Neural cell (in vitro differentiated cells): ENCODE measurements around the gene GUF1. TPM values are rescaled to one million over a fixed set of nuclear protein-coding genes. Genes with fewer than 3 reads are reported as not detected.

Experiments
- H2AFZ ChIP-seq: fragments of 200-600, 300-800 bp; sonication (generic), shearing (Covaris generic); 2 replicates; pipeline ENCODE4 v1.6.0; 2014; ENCODE audit warnings: low read depth, mild to moderate bottlenecking, antibody characterized with exemption, low read length, moderate library complexity
- H3F3A ChIP-seq: fragments of 200-600 bp; shearing (Covaris generic); 2 replicates; pipeline ENCODE4 v1.6.1; 2016; ENCODE audit warnings: mild to moderate bottlenecking, moderate library complexity, mixed read lengths, antibody characterized with exemption, low read length; ENCODE audit not compliant: insufficient read depth, poor library complexity, severe bottlenecking
- H3K27ac ChIP-seq: fragments of 200-600, 300-800 bp; sonication (generic), shearing (Covaris generic); 2 replicates; pipeline ENCODE4 v1.5.1; 2014; ENCODE audit warnings: mild to moderate bottlenecking, low read length, moderate library complexity
- H3K27me3 ChIP-seq: fragments of 300-800, 200-600 bp; sonication (generic), shearing (Covaris generic); 2 replicates; pipeline ENCODE4 v1.6.0; 2014; ENCODE audit warnings: mild to moderate bottlenecking, low read depth, low read length, moderate library complexity; ENCODE audit not compliant: insufficient read depth
- H3K36me3 ChIP-seq: fragments of 300-800, 200-600 bp; sonication (generic), shearing (Covaris generic); 2 replicates; pipeline ENCODE4 v1.5.1; 2014; ENCODE audit warnings: mild to moderate bottlenecking, antibody characterized with exemption, low read length, moderate library complexity; ENCODE audit not compliant: insufficient read depth
- H3K4me2 ChIP-seq: fragments of 300-800, 200-600 bp; sonication (generic), shearing (Covaris generic); 2 replicates; pipeline ENCODE4 v1.6.0; 2014; ENCODE audit warnings: mild to moderate bottlenecking, low read length
- H3K4me3 ChIP-seq: fragments of 300-800, 200-600 bp; sonication (generic), shearing (Covaris generic); 2 replicates; pipeline ENCODE4 v1.5.1; 2014; ENCODE audit warnings: mild to moderate bottlenecking, low read length, moderate library complexity
- H3K79me2 ChIP-seq: fragments of 200-600 bp; shearing (Covaris generic); replicated peaks from 2 replicates; pipeline ENCODE4 v1.6.0; 2014; ENCODE audit warnings: mild to moderate bottlenecking, low read length, moderate library complexity; ENCODE audit not compliant: insufficient read depth
- H3K9ac ChIP-seq: fragments of 300-800, 200-600 bp; sonication (generic), shearing (Covaris generic); 2 replicates; pipeline ENCODE4 v1.6.1; 2016; ENCODE audit warnings: mild to moderate bottlenecking, low read length, mixed read lengths
- H3K9me2 ChIP-seq: fragments of 200-600 bp; shearing (Covaris generic); 2 replicates; pipeline ENCODE4 v1.6.1; 2016; ENCODE audit warnings: mild to moderate bottlenecking, low read length, mixed read lengths; ENCODE audit not compliant: insufficient read depth
- H3K9me3 ChIP-seq: fragments of 200-600, 300-800 bp; sonication (generic), shearing (Covaris generic); 2 replicates; pipeline ENCODE4 v1.6.1; 2016; ENCODE audit warnings: mild to moderate bottlenecking, mixed run types, low read length, moderate library complexity, mixed read lengths
- H4K20me1 ChIP-seq: fragments of 200-600 bp; shearing (Covaris generic); 2 replicates; pipeline ENCODE4 v1.6.1; 2016; ENCODE audit warnings: mild to moderate bottlenecking, mixed run types; ENCODE audit not compliant: insufficient read depth
- EP300 ChIP-seq: fragments of 450-650 bp; conservative IDR thresholded peaks from 2 replicates; pipeline ENCODE4 v1.6.1; 2014; ENCODE audit warnings: antibody characterized with exemption, mild to moderate bottlenecking, moderate library complexity; ENCODE audit not compliant: poor library complexity, severe bottlenecking
- EZH2 ChIP-seq: fragments of 200-600, 300-800 bp; shearing (Covaris generic), sonication (generic); IDR thresholded peaks from 2 replicates; pipeline ENCODE4 v1.6.1; 2014; ENCODE audit warnings: antibody characterized with exemption, low read length, borderline replicate concordance, mild to moderate bottlenecking; ENCODE audit not compliant: insufficient read depth, poor library complexity, severe bottlenecking
- MXI1 ChIP-seq: fragments of 450-650 bp; conservative IDR thresholded peaks from 2 replicates; pipeline ENCODE4 v1.6.1; 2014; ENCODE audit warnings: antibody characterized with exemption, mild to moderate bottlenecking; ENCODE audit not compliant: poor library complexity, severe bottlenecking
- POLR2AphosphoS5 ChIP-seq: IDR thresholded peaks from 2 replicates; pipeline ENCODE4 v1.6.1; 2012
- RAD21 ChIP-seq: fragments of 450-650 bp; conservative IDR thresholded peaks from 2 replicates; pipeline ENCODE4 v1.6.1; 2014; ENCODE audit warnings: antibody characterized with exemption, mild to moderate bottlenecking, moderate library complexity
- SMC3 ChIP-seq: fragments of 450-650 bp; conservative IDR thresholded peaks from 2 replicates; pipeline ENCODE4 v1.6.1; 2014; ENCODE audit warnings: antibody characterized with exemption, mild to moderate bottlenecking, moderate library complexity; ENCODE audit not compliant: poor library complexity
- TAF1 ChIP-seq: IDR thresholded peaks from 2 replicates; pipeline ENCODE4 v1.6.1; 2012; ENCODE audit warnings: low read depth
- polyA plus RNA-seq: library from polyadenylated mRNA; depleted of rRNA; stranded (reverse); fragments of >200 nt; gene quantifications from 2 replicates; pipeline ENCODE4 v1.2.3, GENCODE V29; 2014
- TF ChIP-seq, protein P1 (sequence below): fragments of 450-650 bp; IDR thresholded peaks from 2 replicates; pipeline ENCODE4 v1.5.1; 2014; ENCODE audit warnings: antibody characterized with exemption, mild to moderate bottlenecking, moderate library complexity; ENCODE audit not compliant: poor library complexity, severe bottlenecking
- TF ChIP-seq, protein P2 (sequence below): IDR thresholded peaks from 2 replicates; pipeline ENCODE4 v1.6.1; 2012; ENCODE audit warnings: borderline replicate concordance

GUF1 gene
- polyA plus RNA-seq, 1 donor from 2014 or later, result 15.5 TPM

DNA sequence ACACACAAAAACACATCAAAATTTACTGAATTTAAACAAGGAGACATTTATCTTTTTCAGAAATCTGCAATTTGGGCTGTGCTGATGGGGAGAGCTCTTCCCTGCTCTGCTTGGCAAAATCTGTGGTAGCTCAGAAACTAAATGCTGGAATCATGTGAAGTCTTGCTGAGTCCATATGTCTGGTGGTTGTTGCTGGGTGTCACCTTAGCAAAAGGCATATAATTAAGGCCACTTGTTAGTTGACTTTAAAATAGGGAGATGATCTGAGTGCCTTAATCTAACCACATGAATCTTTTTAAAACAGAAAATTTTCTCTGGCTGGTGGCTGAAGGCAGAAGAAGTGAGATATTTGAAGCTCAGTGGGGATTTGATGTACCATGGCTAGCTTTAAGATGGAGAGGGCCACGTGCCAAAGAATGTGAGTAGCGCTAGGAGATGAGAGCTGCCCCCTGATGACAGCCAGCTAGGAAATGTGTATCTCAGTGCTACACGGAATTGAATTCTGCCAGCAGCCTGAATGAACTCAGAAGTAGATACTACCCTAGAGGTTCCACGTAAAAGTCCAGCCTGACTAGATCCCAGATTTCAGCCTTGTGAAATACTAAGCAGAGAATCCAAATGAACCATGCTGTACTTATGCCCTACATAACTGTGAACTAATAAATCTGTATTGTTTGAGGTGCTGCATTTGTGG, 7.6 kb upstream of the GUF1 start:
- H3K27me3 ChIP-seq, result no peaks in the 10 kb centered on the region
- H3F3A ChIP-seq, result no peaks in the 10 kb centered on the region
- H2AFZ ChIP-seq, result no peak overlapping the region
- no peaks in the 10 kb centered on the region for H3K9me3 ChIP-seq
- no peaks in the 10 kb centered on the region for H3K36me3 ChIP-seq
- no peaks in the 10 kb centered on the region for H4K20me1 ChIP-seq
- H3K79me2 ChIP-seq, result no peaks in the 10 kb centered on the region
- H3K4me2 ChIP-seq, result no peak overlapping the region
- H3K9me2 ChIP-seq, result no peaks in the 10 kb centered on the region
- H3K27ac ChIP-seq, result no peak overlapping the region
- TF ChIP-seq TAF1 (no peak), EZH2 (no peak), MXI1 (no peak), RAD21 (no peak), EP300 (no peak), POLR2AphosphoS5 (no peak), SMC3 (no peak)
- TF ChIP-seq, protein P1, sequence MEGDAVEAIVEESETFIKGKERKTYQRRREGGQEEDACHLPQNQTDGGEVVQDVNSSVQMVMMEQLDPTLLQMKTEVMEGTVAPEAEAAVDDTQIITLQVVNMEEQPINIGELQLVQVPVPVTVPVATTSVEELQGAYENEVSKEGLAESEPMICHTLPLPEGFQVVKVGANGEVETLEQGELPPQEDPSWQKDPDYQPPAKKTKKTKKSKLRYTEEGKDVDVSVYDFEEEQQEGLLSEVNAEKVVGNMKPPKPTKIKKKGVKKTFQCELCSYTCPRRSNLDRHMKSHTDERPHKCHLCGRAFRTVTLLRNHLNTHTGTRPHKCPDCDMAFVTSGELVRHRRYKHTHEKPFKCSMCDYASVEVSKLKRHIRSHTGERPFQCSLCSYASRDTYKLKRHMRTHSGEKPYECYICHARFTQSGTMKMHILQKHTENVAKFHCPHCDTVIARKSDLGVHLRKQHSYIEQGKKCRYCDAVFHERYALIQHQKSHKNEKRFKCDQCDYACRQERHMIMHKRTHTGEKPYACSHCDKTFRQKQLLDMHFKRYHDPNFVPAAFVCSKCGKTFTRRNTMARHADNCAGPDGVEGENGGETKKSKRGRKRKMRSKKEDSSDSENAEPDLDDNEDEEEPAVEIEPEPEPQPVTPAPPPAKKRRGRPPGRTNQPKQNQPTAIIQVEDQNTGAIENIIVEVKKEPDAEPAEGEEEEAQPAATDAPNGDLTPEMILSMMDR, result no peak
- TF ChIP-seq, protein P2, sequence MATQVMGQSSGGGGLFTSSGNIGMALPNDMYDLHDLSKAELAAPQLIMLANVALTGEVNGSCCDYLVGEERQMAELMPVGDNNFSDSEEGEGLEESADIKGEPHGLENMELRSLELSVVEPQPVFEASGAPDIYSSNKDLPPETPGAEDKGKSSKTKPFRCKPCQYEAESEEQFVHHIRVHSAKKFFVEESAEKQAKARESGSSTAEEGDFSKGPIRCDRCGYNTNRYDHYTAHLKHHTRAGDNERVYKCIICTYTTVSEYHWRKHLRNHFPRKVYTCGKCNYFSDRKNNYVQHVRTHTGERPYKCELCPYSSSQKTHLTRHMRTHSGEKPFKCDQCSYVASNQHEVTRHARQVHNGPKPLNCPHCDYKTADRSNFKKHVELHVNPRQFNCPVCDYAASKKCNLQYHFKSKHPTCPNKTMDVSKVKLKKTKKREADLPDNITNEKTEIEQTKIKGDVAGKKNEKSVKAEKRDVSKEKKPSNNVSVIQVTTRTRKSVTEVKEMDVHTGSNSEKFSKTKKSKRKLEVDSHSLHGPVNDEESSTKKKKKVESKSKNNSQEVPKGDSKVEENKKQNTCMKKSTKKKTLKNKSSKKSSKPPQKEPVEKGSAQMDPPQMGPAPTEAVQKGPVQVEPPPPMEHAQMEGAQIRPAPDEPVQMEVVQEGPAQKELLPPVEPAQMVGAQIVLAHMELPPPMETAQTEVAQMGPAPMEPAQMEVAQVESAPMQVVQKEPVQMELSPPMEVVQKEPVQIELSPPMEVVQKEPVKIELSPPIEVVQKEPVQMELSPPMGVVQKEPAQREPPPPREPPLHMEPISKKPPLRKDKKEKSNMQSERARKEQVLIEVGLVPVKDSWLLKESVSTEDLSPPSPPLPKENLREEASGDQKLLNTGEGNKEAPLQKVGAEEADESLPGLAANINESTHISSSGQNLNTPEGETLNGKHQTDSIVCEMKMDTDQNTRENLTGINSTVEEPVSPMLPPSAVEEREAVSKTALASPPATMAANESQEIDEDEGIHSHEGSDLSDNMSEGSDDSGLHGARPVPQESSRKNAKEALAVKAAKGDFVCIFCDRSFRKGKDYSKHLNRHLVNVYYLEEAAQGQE, result no peak
- no peak overlapping the region for H3K4me3 ChIP-seq
- H3K9ac ChIP-seq, result no peak overlapping the region

DNA sequence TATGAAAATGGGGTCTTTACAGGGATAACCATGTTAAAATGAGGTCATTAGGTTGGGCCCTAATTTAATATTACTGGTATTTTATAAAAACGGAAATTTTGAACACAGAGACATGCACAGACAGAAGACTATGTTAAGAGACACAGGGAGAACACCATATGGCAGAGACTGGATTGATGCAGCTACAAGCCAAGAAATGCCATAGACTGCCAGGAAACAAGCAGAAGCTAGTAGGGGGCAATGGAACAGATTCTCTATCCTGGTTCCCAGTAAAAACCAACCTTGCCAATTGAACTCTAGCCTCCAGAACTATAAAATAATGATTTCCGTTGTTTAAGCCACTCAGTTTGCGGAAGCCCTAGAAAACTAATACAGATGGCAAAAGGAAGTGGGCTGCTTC, 6.6 kb upstream of the GUF1 start:
- H3K9me3 ChIP-seq, result no peaks in the 10 kb centered on the region
- no peak overlapping the region for H3K9ac ChIP-seq
- H3K36me3 ChIP-seq, result no peaks in the 10 kb centered on the region
- no peaks in the 10 kb centered on the region for H4K20me1 ChIP-seq
- no peaks in the 10 kb centered on the region for H3K9me2 ChIP-seq
- no peaks in the 10 kb centered on the region for H3F3A ChIP-seq
- H3K27me3 ChIP-seq, result no peaks in the 10 kb centered on the region
- H3K4me3 ChIP-seq, result no peak overlapping the region
- no peak overlapping the region for H3K27ac ChIP-seq
- H2AFZ ChIP-seq, result no peak overlapping the region
- H3K79me2 ChIP-seq, result no peaks in the 10 kb centered on the region
- no peak for TF ChIP-seq MXI1
- no peak for TF ChIP-seq EZH2
- TF ChIP-seq SMC3, result no peak
- no peak for TF ChIP-seq TAF1
- TF ChIP-seq EP300, result no peak
- TF ChIP-seq, protein P1, result no peak
- TF ChIP-seq, protein P2, result no peak
- TF ChIP-seq POLR2AphosphoS5, result no peak
- no peak for TF ChIP-seq RAD21
- H3K4me2 ChIP-seq, result no peak overlapping the region
